ENCODE data around the gene WDR1. TPM values are rescaled to one million over a fixed set of nuclear protein-coding genes. Genes with fewer than 3 reads are reported as not detected.
"Not testable (repeated sequence)": the region's sequence is repeated elsewhere in the genome, so short reads cannot be mapped to it uniquely, and the experiment has no call there.

Gene WDR1
- total RNA-seq, 1 donor from 2014 or later = 264 TPM

GRCh38 chr4:10131202-10131601 is 14.6 kb upstream of the WDR1 start:
- DNase-seq (ENCODE audit: low read depth in 2 of 2) = no peak

DNA sequence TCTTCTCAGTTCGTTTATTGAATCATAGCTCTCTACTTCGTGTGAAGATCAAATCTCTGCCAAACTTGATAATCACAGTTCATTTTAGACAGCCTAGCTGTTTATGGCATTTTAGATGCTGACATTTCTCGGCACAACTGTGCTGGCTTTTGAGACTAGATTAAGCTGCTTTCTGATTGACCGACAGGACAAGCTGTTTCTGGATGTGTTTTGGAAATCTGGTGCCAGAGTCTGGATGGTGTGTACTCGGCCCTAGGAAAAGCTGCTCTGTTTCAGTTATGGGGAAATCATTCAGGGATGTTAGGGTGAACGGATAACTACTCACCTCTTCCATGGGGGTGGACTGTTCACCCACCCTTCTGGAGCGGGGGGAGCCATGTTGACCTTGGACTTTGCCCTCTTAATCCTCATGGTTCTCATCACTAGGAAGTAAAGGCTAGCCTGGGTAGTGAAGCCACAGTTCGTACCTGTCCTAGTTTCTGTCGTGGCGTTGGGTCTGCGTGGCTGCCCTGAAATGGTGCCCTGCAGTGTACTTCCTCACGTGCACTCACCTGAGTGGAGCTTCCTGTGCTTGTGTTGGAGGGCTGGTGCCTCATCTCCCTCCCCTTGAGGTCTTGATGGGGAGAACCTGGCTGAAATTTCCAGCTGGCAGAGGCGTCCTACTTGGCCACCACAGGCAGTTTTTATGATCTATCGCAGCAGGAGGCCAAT is 13.7 kb upstream of the WDR1 start:
- DNase-seq (ENCODE audit: low read depth in 2 of 2) = no peak

DNA sequence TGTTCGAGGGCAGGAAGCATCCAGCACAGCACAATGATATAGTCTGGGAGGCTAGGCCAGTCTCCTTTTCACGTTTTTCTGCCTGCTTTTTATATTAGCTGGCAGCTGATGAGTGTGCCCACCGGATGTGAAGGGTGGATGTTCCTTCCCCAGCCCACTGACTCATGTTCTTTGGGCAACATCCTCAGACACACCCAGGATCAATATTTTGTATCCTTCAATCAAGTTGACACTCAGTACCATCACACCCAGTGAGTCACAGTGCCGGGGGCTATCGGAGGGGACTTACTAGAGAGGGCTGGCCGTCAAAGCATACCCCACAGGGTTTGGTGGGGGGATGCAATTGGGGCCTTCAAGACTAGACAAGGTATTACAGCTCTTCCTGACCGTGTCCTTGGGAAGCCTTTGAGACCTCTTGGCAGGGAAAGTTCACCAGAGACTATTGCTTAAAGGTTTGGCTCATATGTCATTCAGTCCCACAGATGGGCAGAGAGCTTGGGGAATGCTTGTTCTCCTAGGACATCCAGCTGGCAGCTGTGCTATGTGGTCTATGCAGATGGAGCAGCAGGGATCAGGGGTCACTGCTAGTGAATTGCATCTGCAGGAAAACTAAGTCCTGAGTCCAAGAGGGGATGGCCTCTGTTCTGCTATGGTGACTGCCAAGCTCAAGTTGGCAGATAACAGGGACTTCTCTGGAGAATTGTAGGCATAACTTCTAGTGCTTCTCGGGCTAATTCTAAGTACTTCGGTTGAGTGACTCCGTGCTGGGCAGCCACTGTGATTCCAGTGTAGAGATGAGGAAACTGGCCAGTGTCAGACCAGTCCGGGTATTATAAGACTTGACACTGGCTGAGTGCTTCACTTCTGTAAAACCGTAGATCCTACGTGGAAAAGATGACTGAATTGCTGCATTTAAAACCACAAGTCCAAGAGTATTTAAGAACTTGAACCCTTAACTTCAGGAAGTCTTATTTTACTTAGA is 12.9 kb upstream of the WDR1 start:
- DNase-seq (ENCODE audit: low read depth in 2 of 2) = no peak

GRCh38 chr4:10128761-10129160 is 12.2 kb upstream of the WDR1 start:
- DNase-seq (ENCODE audit: low read depth in 2 of 2) = no peak

DNA sequence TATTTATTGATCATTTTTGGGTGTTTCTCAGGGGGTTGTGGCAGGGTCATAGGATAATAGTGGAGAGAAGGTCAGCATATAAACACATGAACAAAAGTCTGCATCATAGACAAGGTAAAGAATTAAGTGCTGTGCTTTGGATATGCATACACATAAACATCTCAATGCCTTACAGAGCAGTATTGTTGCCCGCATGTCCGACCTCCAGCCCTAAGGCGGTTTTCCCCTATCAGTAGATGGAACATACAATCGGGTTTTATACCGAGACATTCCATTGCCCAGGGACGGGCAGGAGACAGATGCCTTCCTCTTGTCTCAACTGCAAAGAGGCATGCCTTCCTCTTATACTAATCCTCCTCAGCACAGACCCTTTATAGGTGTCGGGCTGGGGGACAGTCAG is 10.9 kb upstream of the WDR1 start:
- DNase-seq (ENCODE audit: low read depth in 2 of 2) = not testable (repeated sequence)

- DNase-seq (ENCODE audit: low read depth in 2 of 2) = peak; percentile 40 to 71
Observed at GRCh38 chr4:10124167-10124930, 7.8 kb upstream of the WDR1 start.

DNA sequence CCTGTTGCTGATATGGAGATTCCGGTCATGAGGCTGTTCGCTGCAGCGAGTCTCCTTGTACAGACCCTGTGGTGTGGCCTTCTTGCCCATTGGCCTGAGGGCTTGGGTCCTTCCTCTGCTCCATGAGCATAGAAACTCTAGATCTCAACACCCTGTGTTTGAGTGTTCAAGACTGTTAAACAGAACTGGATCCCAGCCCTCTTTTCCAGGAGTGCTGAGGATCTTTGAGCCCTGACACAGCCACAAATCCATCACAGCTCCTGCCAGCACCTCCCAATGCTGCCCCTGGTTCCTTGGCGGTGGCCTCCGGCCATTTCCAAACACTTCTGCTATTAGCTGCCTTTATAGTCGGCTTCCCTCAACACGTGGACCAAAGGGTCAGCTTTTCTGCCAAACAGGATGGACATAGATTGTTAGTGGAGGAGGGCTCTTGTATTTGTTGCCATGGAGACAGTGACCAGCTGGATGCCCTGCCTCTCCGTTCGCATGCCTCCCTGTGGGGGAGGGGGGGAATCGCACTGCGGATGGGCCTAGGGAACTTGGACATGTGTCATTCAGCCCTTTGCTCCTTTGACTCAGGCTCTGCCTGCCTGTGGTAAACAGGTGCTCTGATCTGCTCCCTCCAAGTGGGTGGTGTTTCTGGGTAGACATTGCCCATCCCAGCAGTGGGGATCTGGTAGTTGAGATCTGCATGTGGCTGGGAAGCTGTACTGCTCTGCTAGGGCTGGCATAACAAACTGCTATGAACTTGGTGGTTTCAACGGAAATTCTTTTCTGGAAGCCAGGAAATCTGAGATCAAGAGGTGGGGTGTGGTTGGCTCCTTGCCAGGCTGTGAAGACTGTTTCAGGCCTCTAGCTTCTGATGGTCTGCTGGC is 6.9 kb upstream of the WDR1 start:
- peak; percentile 95 to 98 for DNase-seq (ENCODE audit: low read depth in 2 of 2)

- DNase-seq (ENCODE audit: low read depth in 2 of 2) = no peak
Observed at GRCh38 chr4:10122236-10122932, 5.8 kb upstream of the WDR1 start.

- DNase-seq (ENCODE audit: low read depth in 2 of 2) = no peak
Observed at GRCh38 chr4:10121568-10122208, 5.1 kb upstream of the WDR1 start.

DNA sequence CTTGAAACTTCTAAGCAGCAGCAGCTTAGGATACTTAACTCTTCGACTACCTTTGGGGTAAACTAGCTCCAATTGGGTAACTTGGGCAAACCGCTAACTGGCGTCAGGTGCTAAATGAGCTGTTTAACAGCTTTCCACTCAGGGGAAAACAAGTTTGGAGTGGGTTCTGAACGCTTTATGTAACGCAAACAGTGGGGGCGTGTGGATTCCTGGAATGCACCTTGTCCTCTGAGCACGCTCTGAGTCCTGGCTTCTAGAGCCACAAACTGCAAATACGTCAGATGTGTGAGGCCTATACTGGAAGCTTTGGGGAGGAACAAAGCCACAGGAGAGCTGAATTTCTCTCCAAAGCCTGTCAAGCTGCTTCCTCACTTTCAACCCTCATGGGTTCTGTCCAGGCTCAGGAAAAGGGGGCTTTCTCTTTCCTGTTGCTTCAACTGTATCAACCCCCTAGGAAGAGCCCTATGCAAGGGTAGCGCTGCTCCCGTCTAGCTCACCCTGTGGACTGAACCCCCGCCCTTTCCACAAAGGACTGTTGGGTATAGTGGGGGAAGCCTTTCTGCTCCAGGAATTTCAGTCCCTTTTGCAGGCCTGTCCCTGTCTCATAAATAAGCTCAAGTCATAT is 4.5 kb upstream of the WDR1 start:
- DNase-seq (ENCODE audit: low read depth in 2 of 2) = no peak

- DNase-seq (ENCODE audit: low read depth in 2 of 2) = no peak
Observed at GRCh38 chr4:10119773-10120172, 3.2 kb upstream of the WDR1 start.

- DNase-seq (ENCODE audit: low read depth in 2 of 2) = no peak
Observed at GRCh38 chr4:10119278-10119677, 2.7 kb upstream of the WDR1 start.

- DNase-seq (ENCODE audit: low read depth in 2 of 2) = no peak
Observed at GRCh38 chr4:10118048-10119004, 1.7 kb upstream of the WDR1 start.

- DNase-seq (ENCODE audit: low read depth in 2 of 2) = peak in 1 of 2 donors; percentile 49
Observed at GRCh38 chr4:10117359-10118047, 904 bp upstream of the WDR1 start.

DNA sequence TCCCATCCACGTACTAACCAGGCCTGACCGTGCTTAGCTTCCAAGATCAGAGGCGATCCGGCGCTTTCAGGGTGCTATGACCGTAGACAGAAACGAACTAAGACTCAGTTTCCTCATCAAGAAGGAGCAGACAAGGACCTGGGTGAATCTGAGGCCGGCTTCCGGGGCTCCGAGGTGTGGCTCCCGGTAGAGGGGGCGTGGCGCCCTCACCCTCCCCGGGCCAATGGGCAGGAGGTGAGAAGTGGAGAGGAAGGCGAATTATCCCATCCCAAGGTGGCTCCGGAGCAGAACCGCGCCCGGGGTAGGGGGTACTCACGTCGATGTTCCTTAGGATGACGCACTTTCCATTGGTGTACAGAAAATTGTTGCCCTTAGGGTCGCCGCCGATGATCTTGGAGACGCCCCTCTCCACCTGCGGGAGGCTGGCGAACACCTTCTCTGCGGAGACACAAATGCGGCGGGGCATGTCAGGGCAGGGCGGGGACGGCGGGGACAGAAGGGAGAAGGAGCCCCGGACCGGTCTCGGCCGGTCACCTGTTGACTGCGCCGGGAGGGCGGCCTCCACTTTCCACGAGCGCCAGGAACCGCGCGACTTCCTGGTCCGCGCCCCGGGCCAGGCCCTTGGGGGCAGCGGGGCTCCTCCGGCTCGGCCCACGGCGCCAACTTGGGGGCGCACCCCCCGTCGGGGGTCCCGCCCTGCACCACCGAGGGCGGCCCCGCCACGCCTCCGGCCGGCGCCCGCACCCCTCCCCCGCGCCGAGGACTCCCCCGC is 616 bp downstream of the WDR1 start:
- DNase-seq (ENCODE audit: low read depth in 2 of 2) = peak; percentile 33 to 47

DNA sequence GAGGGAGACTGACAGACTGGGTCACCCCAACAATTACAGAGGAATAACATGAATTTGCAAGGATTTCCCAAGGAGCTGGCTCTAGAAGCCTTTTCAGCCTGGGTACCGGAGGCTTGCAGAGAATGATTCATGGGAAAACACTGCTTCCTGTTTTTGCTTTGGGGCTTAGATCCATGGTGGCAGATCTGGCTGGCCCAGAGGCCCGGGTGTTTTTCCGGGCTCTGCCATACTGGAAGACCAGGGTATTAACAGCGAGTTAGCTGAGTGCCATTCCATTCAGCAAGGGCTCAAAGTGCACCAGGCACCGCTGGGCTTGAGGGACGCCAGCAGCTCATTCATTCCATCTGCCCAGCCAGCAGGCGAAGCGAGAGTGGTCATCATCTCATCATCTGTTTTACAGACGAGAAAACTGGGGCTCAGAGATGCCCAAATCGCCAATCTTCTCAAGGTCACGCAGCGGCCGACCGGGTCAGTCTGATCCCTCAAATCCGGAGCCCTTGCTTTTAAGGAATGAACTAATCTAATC is 1.3 kb downstream of the WDR1 start:
- DNase-seq (ENCODE audit: low read depth in 2 of 2) = peak; percentile 72 to 87

Data from lung microvascular endothelial cell (primary cell).